H9 (cell line): Measurements from ENCODE around the gene TAPBPL. TPM values are rescaled to one million over a fixed set of nuclear protein-coding genes. Genes with fewer than 3 reads are reported as not detected.

Experiments used
- DNase-seq: peaks from one replicate; pipeline ENCODE4 v3.0.0-alpha.2; 2017
- H2AFZ ChIP-seq: one replicate; pipeline ENCODE4 v1.6.1; 2013; ENCODE audit warnings: mild to moderate bottlenecking, low read length, control low read depth, moderate library complexity
- H2AK5ac ChIP-seq: 2 replicates; pipeline ENCODE4 v1.6.1; 2013; ENCODE audit warnings: low read length, control low read depth, mixed read lengths; ENCODE audit not compliant: insufficient read length
- H2BK120ac ChIP-seq: one replicate; pipeline ENCODE4 v1.6.1; 2013; ENCODE audit warnings: low read depth, mild to moderate bottlenecking, low read length, control low read depth, inconsistent platforms; ENCODE audit not compliant: poor library complexity, severe bottlenecking
- H2BK12ac ChIP-seq: 2 replicates; pipeline ENCODE4 v1.6.1; 2013; ENCODE audit warnings: low read length, control low read depth, mixed read lengths, low read depth; ENCODE audit not compliant: insufficient read length
- H2BK15ac ChIP-seq: 2 replicates; pipeline ENCODE4 v1.6.1; 2013; ENCODE audit warnings: low read depth, low read length, control low read depth
- H2BK20ac ChIP-seq: one replicate; pipeline ENCODE4 v1.6.1; 2013; ENCODE audit warnings: low read depth, mild to moderate bottlenecking, low read length, control low read depth, inconsistent platforms; ENCODE audit not compliant: poor library complexity, severe bottlenecking
- H2BK5ac ChIP-seq: 2 replicates; pipeline ENCODE4 v1.6.1; 2013; ENCODE audit warnings: low read length, control low read depth, mixed read lengths; ENCODE audit not compliant: insufficient read length
- H3K14ac ChIP-seq: 2 replicates; pipeline ENCODE4 v1.6.1; 2013; ENCODE audit warnings: low read length, control low read depth; ENCODE audit not compliant: insufficient read depth
- H3K18ac ChIP-seq: 2 replicates; pipeline ENCODE4 v1.6.1; 2013; ENCODE audit warnings: low read depth, mild to moderate bottlenecking, mixed read lengths, low read length, control low read depth; ENCODE audit not compliant: insufficient read length
- H3K23ac ChIP-seq: 2 replicates; pipeline ENCODE4 v1.6.1; 2013; ENCODE audit warnings: low read length, control low read depth, mixed read lengths, low read depth; ENCODE audit not compliant: insufficient read length
- H3K23me2 ChIP-seq: 2 replicates; pipeline ENCODE4 v1.6.1; 2013; ENCODE audit warnings: low read depth, mild to moderate bottlenecking, mixed read lengths, low read length, control low read depth; ENCODE audit not compliant: insufficient read length, poor library complexity, severe bottlenecking
- H3K27ac ChIP-seq: 2 replicates; pipeline ENCODE4 v1.5.1; 2013; ENCODE audit warnings: low read length, control low read depth, mixed read lengths, low read depth; ENCODE audit not compliant: insufficient read length
- H3K27me3 ChIP-seq: 2 replicates; pipeline ENCODE4 v1.6.1; 2013; ENCODE audit warnings: low read length, control low read depth, inconsistent platforms; ENCODE audit not compliant: insufficient read depth
- H3K4ac ChIP-seq: 2 replicates; pipeline ENCODE4 v1.6.1; 2013; ENCODE audit warnings: low read depth, mild to moderate bottlenecking, control low read depth, inconsistent platforms, low read length, moderate library complexity
- H3K4me1 ChIP-seq: 2 replicates; pipeline ENCODE4 v1.6.1; 2013; ENCODE audit warnings: low read length, control low read depth, inconsistent platforms; ENCODE audit not compliant: insufficient read depth
- H3K4me2 ChIP-seq: 2 replicates; pipeline ENCODE4 v1.6.1; 2013; ENCODE audit warnings: low read length, control low read depth, mixed read lengths; ENCODE audit not compliant: insufficient read length, insufficient read depth
- H3K56ac ChIP-seq: 2 replicates; pipeline ENCODE4 v1.6.1; 2013; ENCODE audit warnings: low read depth, mild to moderate bottlenecking, mixed read lengths, low read length, control low read depth; ENCODE audit not compliant: insufficient read length
- H3K79me1 ChIP-seq: 2 replicates; pipeline ENCODE4 v1.6.1; 2013; ENCODE audit warnings: low read depth, mild to moderate bottlenecking, moderate library complexity, low read length, control low read depth, inconsistent platforms; ENCODE audit not compliant: insufficient read depth, poor library complexity, severe bottlenecking
- H3K79me2 ChIP-seq: 2 replicates; pipeline ENCODE4 v1.6.1; 2013; ENCODE audit warnings: low read length, control low read depth, inconsistent platforms; ENCODE audit not compliant: insufficient read depth
- H3K9ac ChIP-seq: 2 replicates; pipeline ENCODE4 v1.6.1; 2013; ENCODE audit warnings: low read length, control low read depth, mixed read lengths; ENCODE audit not compliant: insufficient read length; ENCODE audit errors: extremely low read depth
- H3K9me3 ChIP-seq: one replicate; pipeline ENCODE4 v1.6.1; 2013; ENCODE audit warnings: low read depth, low read length, inconsistent platforms; ENCODE audit not compliant: control insufficient read depth
- H3T11ph ChIP-seq: one replicate; pipeline ENCODE4 v1.6.1; 2013; ENCODE audit warnings: mild to moderate bottlenecking, low read length, control low read depth, inconsistent platforms
- H4K20me1 ChIP-seq: one replicate; pipeline ENCODE4 v1.6.1; 2013; ENCODE audit not compliant: control insufficient read depth, insufficient read length, insufficient read depth
- H4K5ac ChIP-seq: 2 replicates; pipeline ENCODE4 v1.6.1; 2013; ENCODE audit warnings: low read depth, mild to moderate bottlenecking, mixed read lengths, low read length, control low read depth; ENCODE audit not compliant: insufficient read length
- H4K8ac ChIP-seq: replicated peaks from 2 replicates; pipeline ENCODE4 v1.6.1; 2013; ENCODE audit warnings: low read length, control low read depth, mixed read lengths, low read depth; ENCODE audit not compliant: insufficient read length
- H4K91ac ChIP-seq: 2 replicates; pipeline ENCODE4 v1.6.1; 2013; ENCODE audit warnings: low read depth, mild to moderate bottlenecking, moderate library complexity, mixed read lengths, low read length, control low read depth; ENCODE audit not compliant: insufficient read length
- H3K27ac Mint-ChIP-seq, 3 experiments: 2 replicates in 2 of 3; 3 replicates in 1 of 3; pipeline ENCODE4 v1.8.0; 2020 to 2021; ENCODE audit warnings: mixed read lengths in 3 of 3, mild to moderate bottlenecking in 1 of 3, moderate library complexity in 1 of 3
- H3K27me3 Mint-ChIP-seq: 2 replicates; pipeline ENCODE4 v1.8.0; 2021; ENCODE audit warnings: low read depth, mild to moderate bottlenecking, moderate library complexity, mixed read lengths
- H3K36me3 Mint-ChIP-seq, 3 experiments: 2 replicates in 2 of 3; 3 replicates in 1 of 3; pipeline ENCODE4 v1.8.0; 2020 to 2021; ENCODE audit warnings: low read depth in 3 of 3, mixed read lengths in 3 of 3; ENCODE audit not compliant: insufficient read depth in 1 of 3
- H3K4me1 Mint-ChIP-seq, 2 experiments: 2 replicates each; pipeline ENCODE4 v1.8.0; 2020; ENCODE audit warnings: mixed read lengths in 2 of 2
- H3K4me3 Mint-ChIP-seq, 2 experiments: 2 replicates in 1 of 2; 3 replicates in 1 of 2; pipeline ENCODE4 v1.8.0; 2020 to 2021; ENCODE audit warnings: mild to moderate bottlenecking in 2 of 2, mixed read lengths in 2 of 2, moderate library complexity in 1 of 2
- H3K9me3 Mint-ChIP-seq, 2 experiments: 2 replicates in 1 of 2; 3 replicates in 1 of 2; pipeline ENCODE4 v1.8.0; 2020; ENCODE audit warnings: mild to moderate bottlenecking in 2 of 2, mixed read lengths in 2 of 2, moderate library complexity in 1 of 2
- WGBS: extraction: QIAGEN DNeasy Blood & Tissue Kit; methylation state at CpG from one replicate; pipeline ENCODE4 v1.1.7; 2013; ENCODE audit warnings: missing lambda C conversion rate, low lambda C conversion rate, mixed read lengths; ENCODE audit not compliant: insufficient read length; ENCODE audit errors: extremely low coverage; 5-methylcytosine and 5-hydroxymethylcytosine counted together
- total RNA-seq: library from RNA; stranded (reverse); gene quantifications from 2 replicates; pipeline ENCODE4 v1.2.1, GENCODE V29; 2021
- TF ChIP-seq, protein P1 (sequence below): fragments of 200-600 bp; sonication (generic); conservative IDR thresholded peaks from 3 replicates; pipeline ENCODE4 v1.8.0; 2021; ENCODE audit warnings: antibody characterized with exemption, mild to moderate bottlenecking

Gene TAPBPL
- total RNA-seq, 1 experiment from 2014 or later, result 1.4 TPM

DNA sequence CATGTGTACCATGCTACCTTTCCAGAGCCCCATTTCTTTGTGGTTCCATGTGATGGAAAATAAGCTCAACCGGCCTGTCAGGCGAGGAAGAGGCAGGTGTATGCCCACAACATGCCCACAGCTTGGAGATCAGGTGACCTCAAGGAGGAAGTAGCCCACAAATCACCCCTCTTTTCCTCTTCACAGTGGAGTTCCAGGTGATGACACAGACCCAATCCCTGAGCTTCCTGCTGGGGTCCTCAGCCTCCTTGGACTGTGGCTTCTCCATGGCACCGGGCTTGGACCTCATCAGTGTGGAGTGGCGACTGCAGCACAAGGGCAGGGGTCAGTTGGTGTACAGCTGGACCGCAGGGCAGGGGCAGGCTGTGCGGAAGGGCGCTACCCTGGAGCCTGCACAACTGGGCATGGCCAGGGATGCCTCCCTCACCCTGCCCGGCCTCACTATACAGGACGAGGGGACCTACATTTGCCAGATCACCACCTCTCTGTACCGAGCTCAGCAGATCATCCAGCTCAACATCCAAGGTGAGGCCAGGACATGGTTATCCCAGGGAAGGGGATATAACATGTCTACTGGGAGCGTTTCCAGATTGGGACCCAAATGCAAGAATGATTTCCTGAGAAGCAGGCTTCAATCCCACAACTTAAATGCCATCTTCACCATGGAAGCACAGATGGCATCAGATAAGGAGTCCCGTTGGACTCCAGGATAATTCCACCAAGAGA is 5.5 kb downstream of the TAPBPL start:
- no peak overlapping the region for H2BK12ac ChIP-seq
- no peak overlapping the region for H2BK20ac ChIP-seq
- H4K8ac ChIP-seq, result no peak overlapping the region
- H2AFZ ChIP-seq, result no peak overlapping the region
- Mint-ChIP-seq H3K27me3 (no peaks in the 10 kb centered on the region), H3K27ac (no peak overlapping the region; a peak in 1 of 7 replicates), H3K36me3 (peaks cover 15 to 37% (median 35%) of the 10 kb centered on the region in 3 experiments; a peak in 6 of 7 replicates), H3K4me3 (no peak overlapping the region), H3K9me3 (no peaks in the 10 kb centered on the region), H3K4me1 (peaks cover 11 to 18% of the 10 kb centered on the region in 2 experiments)
- H4K20me1 ChIP-seq, result no peaks in the 10 kb centered on the region
- H3K56ac ChIP-seq, result no peak overlapping the region
- no peak overlapping the region for H3K23ac ChIP-seq
- H2BK120ac ChIP-seq, result no peak overlapping the region
- H3K27me3 ChIP-seq, result no peaks in the 10 kb centered on the region
- no peak overlapping the region for H3K9ac ChIP-seq
- no peak overlapping the region for H3K14ac ChIP-seq
- no peaks in the 10 kb centered on the region for H3K9me3 ChIP-seq
- no peak overlapping the region for H3K4me2 ChIP-seq
- H3K79me2 ChIP-seq, result no peaks in the 10 kb centered on the region
- H3K27ac ChIP-seq, result no peak overlapping the region
- TF ChIP-seq, protein P1, sequence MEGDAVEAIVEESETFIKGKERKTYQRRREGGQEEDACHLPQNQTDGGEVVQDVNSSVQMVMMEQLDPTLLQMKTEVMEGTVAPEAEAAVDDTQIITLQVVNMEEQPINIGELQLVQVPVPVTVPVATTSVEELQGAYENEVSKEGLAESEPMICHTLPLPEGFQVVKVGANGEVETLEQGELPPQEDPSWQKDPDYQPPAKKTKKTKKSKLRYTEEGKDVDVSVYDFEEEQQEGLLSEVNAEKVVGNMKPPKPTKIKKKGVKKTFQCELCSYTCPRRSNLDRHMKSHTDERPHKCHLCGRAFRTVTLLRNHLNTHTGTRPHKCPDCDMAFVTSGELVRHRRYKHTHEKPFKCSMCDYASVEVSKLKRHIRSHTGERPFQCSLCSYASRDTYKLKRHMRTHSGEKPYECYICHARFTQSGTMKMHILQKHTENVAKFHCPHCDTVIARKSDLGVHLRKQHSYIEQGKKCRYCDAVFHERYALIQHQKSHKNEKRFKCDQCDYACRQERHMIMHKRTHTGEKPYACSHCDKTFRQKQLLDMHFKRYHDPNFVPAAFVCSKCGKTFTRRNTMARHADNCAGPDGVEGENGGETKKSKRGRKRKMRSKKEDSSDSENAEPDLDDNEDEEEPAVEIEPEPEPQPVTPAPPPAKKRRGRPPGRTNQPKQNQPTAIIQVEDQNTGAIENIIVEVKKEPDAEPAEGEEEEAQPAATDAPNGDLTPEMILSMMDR, result no peak
- H4K91ac ChIP-seq, result no peak overlapping the region
- no peak overlapping the region for H3K4ac ChIP-seq
- no peak overlapping the region for H4K5ac ChIP-seq
- no peak for DNase-seq
- H3T11ph ChIP-seq, result no peak overlapping the region
- no peak overlapping the region for H2AK5ac ChIP-seq
- H3K18ac ChIP-seq, result no peak overlapping the region
- H2BK15ac ChIP-seq, result no peak overlapping the region
- no peaks in the 10 kb centered on the region for H3K79me1 ChIP-seq
- WGBS, result no CpG with 5 or more reads among the region's 12 CpGs
- peaks cover under 1% of the 10 kb centered on the region for H3K23me2 ChIP-seq
- no peaks in the 10 kb centered on the region for H3K4me1 ChIP-seq
- H2BK5ac ChIP-seq, result no peak overlapping the region
